Measurements from ENCODE around the gene WIPF1.

GRCh38 chr2:174635015-174635593 lies 37.5 kb upstream of the WIPF1 start:
- no peak for TF ChIP-seq POLR2AphosphoS5 (IDR thresholded peaks at IDR 0.05; ENCODE audit: insufficient read depth in 1 of 2, low read depth in 1 of 2)
- TF ChIP-seq CTCF (IDR thresholded peaks at IDR 0.05) = no peak
- no peak for TF ChIP-seq POLR2A (IDR thresholded peaks at IDR 0.05)
